HG03159 (cell line): ENCODE measurements around the gene TMEM87B.
"Not testable (repeated sequence)": the region's sequence is repeated elsewhere in the genome, so short reads cannot be mapped to it uniquely, and the experiment has no call there.

Experiments
- ATAC-seq: cut with Tn5 transposase; IDR thresholded peaks from one replicate; pipeline ENCODE4 v1.9.1; 2021; ENCODE audit warnings: mild to moderate bottlenecking, moderate library complexity; ENCODE audit not compliant: unreplicated experiment

TMEM87B gene

DNA sequence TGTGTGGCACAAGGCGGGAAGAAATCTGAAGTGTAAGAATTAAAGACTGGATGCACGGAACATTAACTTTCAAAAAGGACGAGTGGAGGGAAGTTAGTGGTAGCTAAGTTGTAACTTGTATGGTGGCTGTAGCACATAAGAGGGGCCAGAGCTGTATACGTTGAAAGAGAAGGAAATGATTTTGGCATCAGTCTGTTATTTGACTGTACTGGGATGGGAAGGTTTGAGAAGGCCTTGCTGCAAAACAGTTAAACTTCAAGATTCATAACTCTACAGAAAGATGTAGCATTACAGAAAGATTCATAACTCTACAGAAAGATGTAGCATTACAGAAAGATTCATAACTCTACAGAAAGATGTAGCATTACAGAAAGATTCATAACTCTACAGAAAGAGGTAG lies 58.3 kb downstream of the TMEM87B start:
- not testable (repeated sequence) for ATAC-seq

DNA sequence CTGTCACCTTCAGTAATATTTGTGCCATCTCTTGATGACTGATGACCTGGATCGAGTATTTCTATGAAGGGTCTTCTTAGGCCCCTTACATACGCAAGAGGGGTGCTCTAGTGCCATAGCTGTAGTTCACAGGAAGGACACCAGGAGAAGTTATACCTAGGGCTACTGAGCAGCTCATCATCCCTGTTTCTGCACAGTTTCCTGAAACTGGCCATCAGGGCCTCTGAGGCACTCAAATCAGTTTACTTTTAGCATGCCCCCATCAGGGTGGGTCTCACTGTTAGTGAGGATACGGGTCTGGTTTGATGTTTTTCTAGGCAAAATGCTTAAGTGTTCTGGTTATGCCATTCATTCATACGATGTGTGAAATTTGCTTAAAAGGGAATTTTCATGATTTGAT lies 63.1 kb downstream of the TMEM87B start:
- ATAC-seq = no peak

GRCh38 chr2:112121682-112122254 lies 66.7 kb downstream of the TMEM87B start:
- ATAC-seq = no peak

DNA sequence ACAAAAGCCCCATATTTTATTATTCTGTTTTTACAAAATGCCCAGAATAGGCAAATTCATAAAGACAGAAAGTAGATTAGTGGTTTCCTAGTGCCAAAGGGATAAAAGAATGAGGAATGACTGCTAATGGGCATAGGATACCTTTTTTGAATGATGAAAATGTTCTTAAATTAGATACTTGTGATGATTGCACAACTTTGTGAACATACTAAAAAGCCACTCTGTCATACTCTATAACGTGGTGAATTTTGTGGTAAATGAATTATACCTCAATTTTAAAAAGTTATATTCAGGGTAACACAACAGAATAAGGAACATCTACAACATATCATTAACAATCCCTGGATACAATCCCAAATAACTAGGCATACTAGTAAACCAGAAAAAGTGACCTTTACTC lies 74.0 kb downstream of the TMEM87B start:
- no peak for ATAC-seq

DNA sequence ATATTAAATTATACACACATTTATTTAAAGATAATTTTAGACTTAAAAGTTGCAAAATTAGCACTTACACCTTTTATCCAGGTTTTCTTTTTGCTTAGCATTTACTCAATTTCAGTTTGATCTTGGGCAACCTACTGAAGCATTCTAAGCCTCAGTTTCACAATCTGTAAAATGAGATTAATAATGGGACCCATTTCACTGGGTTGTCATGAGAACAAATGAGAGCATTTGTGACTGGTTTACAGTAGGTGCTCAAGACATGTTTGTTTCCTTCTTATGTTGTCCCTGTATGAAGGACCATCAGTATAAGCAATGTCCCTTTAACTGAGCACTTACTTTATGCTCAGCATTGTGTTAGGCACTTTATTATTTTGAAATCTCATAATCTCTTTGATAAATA lies 78.3 kb downstream of the TMEM87B start:
- no peak for ATAC-seq

DNA sequence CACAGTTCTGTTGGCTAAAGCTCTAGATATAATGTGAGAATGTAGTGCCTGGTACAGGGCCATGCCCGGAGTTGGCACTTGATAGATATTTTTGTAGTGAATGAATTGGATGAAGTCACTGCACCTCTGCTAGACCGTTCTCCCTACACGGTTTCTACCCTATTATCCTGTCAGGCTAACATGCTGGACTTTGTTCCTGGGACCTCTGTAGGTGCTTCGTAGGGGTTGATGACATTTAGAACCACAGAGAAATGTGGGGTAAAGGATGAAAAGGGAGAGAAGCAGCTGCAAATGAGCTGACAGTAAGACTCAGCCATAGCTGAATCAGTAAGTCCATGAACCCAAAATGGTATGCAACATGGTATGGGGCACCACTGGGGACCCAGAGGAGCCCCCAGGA lies 79.1 kb downstream of the TMEM87B start:
- ATAC-seq = no peak

DNA sequence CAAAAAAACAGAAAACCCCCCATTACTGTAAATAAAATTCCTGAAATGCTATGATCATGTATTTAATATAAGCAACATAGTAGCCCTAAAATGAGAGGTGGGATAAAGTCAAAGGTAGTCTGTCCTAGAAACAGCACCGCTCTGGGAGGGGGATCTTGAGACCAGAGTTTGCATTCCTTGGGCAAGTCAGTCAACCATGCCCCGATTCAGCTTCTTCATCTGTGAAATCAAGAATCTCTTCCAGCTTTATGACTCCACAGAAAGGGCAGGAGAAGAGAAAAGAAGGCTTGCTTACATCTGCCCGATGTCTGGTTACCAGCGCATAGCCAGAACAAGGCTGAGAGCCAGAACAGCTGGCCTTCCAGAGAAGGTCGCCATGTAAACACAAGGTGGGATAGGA lies 81.0 kb downstream of the TMEM87B start:
- no peak for ATAC-seq

GRCh38 chr2:112137516-112138158 lies 82.6 kb downstream of the TMEM87B start:
- no peak for ATAC-seq

DNA sequence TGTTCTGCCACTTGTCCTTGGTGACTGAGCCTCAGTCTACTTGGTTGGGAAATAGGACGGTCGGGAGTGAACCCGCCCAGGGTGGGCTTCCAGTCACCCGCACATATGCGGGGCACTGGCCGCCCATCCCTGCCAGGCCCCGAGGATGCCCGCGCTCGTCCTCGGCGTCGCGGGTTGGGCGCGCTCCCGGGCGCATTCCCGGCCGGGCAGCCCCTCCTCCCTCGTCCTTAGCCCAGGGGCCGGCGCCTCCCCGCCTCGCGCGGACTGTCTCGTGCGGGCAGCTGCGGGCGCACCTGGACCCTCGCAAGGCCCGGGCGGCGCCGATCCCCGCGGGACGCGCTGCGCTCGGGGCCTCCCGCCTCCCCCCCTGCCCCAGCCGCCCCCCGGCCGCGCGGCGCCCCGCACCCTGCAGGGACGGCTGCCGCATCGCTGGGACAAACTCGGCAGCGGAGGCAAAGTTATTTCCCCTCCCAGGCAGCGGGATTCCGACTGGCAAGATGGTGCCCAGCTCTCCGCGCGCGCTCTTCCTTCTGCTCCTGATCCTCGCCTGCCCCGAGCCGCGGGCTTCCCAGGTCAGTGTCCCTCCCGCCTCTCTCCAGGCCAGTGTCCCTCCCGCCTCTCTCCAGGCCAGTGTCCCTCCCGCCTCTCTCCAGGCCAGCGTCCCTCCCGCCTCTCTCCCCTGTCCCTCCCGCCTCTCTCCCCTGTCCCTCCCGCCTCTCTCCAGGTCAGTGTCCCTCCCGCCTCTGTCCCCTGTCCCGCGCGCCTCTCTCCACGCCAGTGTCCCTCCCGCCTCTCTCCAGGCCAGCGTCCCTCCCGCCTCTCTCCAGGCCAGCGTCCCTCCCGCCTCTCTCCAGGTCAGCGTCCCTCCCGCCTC lies 83.3 kb downstream of the TMEM87B start, which contains the start of gene FBLN7:
Gene FBLN7, plus strand, starts transcription at position 227 of the 874 bp plus-strand sequence. Its CDS starts 271 bp downstream, at position 498.
- ATAC-seq = no peak

DNA sequence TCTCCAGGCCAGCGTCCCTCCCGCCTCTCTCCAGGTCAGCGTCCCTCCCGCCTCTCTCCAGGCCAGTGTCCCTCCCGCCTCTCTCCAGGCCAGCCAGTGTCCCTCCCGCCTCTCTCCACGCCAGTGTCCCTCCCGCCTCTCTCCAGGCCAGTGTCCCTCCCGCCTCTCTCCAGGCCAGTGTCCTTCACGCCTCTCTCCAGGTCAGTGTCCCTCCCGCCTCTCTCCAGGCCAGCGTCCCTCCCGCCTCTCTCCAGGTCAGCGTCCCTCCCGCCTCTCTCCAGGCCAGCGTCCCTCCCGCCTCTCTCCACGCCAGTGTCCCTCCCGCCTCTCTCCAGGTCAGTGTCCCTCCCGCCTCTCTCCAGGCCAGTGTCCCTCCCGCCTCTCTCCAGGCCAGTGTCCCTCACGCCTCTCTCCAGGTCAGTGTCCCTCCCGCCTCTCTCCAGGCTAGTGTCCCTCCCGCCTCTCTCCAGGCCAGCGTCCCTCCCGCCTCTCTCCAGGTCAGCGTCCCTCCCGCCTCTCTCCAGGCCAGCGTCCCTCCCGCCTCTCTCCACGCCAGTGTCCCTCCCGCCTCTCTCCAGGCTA lies 84.1 kb downstream of the TMEM87B start:
- not testable (repeated sequence) for ATAC-seq

GRCh38 chr2:112139661-112140204 lies 84.7 kb downstream of the TMEM87B start:
- not testable (repeated sequence) for ATAC-seq

GRCh38 chr2:112140205-112140802 lies 85.2 kb downstream of the TMEM87B start:
- no peak for ATAC-seq

DNA sequence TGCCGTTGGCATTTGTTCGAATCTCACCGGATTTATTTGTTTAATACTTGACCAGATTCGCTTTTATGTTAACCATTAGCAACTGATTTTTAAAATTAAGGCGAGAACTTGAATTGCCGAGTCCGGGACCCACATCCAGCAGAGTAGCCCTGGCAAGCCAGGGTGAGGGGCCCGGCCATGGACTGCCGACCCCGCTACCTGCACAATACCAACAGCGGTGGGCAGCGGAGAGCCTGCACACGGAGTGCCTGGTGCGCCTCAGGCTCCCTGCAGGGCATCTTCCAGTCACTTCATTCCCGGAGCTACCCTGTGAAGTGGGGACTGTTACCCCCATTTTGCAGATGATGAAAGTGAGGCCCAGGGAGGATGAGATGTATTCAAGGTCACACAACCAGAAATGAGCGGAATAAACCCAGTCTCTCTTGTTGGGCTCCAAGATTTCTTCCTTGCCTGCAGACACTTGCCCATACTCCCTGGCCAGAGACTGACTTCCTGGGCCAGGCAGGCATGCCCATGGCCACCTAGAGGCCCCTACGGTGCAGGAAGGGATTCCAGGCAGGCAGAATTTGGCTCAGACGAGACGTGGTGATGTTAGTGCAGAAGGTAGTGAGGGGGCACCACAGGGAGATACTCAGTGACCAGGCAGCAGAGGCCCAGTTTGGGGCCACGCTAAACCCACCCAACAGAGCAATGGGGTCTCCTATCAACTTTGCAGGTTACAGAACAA lies 86.0 kb downstream of the TMEM87B start:
- no peak for ATAC-seq

DNA sequence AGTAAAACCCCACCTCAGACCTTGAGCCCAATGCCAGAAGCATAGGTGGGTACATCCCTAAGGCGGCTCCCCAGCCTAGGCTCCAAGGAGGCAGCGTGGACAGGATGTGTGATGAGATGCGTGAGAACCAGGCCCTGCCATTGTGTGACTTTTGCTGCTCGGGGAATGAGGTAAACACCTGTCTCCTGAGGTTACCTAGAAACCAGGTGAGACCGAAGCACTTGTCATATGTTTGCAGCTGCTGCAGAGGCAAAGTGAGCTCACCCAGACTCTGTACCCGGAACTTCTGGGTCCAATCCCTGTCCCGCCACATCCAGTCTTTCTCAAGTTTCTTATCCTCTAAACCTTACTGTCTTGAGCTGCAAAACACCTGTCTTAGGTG lies 86.5 kb downstream of the TMEM87B start:
- ATAC-seq = no peak

GRCh38 chr2:112142525-112143078 lies 87.5 kb downstream of the TMEM87B start:
- no peak for ATAC-seq

- no peak for ATAC-seq
Measured at GRCh38 chr2:112143150-112143549, 88.1 kb downstream of the TMEM87B start.

- no peak for ATAC-seq
Measured at GRCh38 chr2:112144966-112145365, 89.9 kb downstream of the TMEM87B start.

DNA sequence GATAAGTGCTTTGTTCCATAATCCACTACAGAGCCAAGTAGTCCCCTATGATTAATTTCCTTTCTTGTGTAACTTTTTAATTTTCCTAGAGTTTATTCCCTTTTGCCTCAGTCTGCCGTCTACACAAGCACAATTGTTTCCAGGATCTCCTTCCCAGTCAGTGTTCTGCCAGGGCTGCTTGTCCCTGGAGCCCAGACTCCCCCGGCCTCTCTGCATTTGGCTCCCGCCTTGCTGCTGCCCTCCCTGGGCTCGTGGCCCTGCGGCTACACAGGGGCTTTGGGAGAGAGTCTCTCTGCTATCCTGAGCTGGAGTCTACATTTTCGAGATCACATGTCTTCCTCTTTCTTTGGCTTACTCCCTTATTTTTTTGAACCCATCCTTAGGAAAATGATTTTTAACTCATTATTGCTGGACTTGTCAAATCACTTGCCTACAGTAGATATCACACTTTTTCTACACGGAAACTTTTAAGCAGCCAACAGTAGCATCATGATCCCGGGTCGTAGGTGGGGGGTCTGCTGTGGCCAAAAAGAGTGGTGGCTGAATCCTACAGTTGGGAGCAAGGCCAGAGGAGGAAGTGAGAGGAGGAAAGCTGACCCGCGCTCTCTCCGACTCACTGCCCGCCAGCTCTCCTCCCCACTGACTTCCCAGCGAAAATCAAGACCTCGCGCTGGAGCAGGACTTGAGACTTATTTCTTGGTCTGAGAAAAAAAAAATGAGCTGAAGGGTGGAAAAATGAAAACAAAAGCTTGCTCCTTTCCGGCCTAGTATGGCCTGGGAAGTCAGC lies 92.5 kb downstream of the TMEM87B start:
- no peak for ATAC-seq

DNA sequence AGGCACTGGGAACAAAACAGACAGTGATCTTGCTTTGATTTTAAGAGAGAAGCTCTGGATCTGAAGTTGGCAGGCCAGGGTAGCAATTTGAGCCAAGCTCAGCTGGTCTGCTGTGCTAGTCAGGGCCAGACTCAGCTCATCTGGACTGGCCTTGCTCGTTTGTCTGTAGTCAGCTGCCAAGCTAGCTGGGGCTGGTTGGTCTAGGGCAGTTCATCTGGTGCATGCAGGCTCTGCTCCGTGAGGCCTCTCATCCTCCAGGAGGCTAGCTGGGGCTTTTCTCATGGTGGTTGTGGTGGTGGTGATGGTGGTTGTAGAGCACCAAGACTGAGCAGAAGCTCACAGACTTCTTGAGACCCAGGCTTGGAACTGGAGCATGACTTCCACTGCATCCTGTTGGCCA lies 93.4 kb downstream of the TMEM87B start:
- no peak for ATAC-seq
